Measurements from ENCODE around the gene HOXD12.

The HOXD12 gene

GRCh38 chr2:176102309-176102866, 2.8 kb downstream of the HOXD12 start:
- whole genome bisulfite sequencing, 2 experiments (ENCODE audit: insufficient coverage in 2 of 2), result 18 to 20% methylated on average over 2 to 4 of the region's 7 CpGs
- Histone ChIP-seq H3K9me3 (ENCODE audit: control insufficient read depth, low read length) (no peaks in the 10 kb centered on the region), H3K4me1 (ENCODE audit: control insufficient read depth, insufficient read depth, low read length, poor library complexity, severe bottlenecking) (no peaks in the 10 kb centered on the region), H3K4me3 (ENCODE audit: extremely low read depth, insufficient read depth, low read length, poor library complexity, severe bottlenecking) (no peak overlapping the region), H3K36me3 (ENCODE audit: control insufficient read depth, insufficient read depth, low read length) (no peaks in the 10 kb centered on the region), H3K27ac (ENCODE audit: low read depth, low read length, severe bottlenecking) (no peak overlapping the region)

DNA sequence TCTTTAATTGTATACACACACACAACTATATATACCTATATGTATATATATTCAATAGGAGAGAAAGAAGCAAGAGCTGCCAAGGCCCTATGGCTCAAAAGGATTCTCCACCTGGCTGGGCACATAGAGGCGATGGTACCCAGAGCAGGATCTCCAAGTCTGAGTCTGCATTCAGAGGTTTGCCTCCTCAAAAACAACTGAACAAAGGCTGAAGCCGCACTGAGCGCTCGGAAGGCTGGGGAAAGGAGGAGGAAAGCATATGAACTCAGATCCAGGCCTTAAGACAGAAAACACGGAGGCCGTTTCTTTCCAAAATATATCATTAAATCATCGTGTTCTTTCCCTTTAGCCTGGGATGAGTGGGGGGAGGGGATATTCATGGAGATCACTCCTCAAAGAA, 3.6 kb downstream of the HOXD12 start:
- Histone ChIP-seq H3K9me3 (ENCODE audit: control insufficient read depth, low read length) (no peaks in the 10 kb centered on the region), H3K4me3 (ENCODE audit: extremely low read depth, insufficient read depth, low read length, poor library complexity, severe bottlenecking) (no peak overlapping the region), H3K4me1 (ENCODE audit: control insufficient read depth, insufficient read depth, low read length, poor library complexity, severe bottlenecking) (no peaks in the 10 kb centered on the region), H3K36me3 (ENCODE audit: control insufficient read depth, insufficient read depth, low read length) (no peaks in the 10 kb centered on the region), H3K27ac (ENCODE audit: low read depth, low read length, severe bottlenecking) (no peak overlapping the region)
- WGBS, 2 experiments (ENCODE audit: insufficient coverage in 2 of 2), result 0 to 10% methylated on average over 1 to 4 of the region's 7 CpGs

DNA sequence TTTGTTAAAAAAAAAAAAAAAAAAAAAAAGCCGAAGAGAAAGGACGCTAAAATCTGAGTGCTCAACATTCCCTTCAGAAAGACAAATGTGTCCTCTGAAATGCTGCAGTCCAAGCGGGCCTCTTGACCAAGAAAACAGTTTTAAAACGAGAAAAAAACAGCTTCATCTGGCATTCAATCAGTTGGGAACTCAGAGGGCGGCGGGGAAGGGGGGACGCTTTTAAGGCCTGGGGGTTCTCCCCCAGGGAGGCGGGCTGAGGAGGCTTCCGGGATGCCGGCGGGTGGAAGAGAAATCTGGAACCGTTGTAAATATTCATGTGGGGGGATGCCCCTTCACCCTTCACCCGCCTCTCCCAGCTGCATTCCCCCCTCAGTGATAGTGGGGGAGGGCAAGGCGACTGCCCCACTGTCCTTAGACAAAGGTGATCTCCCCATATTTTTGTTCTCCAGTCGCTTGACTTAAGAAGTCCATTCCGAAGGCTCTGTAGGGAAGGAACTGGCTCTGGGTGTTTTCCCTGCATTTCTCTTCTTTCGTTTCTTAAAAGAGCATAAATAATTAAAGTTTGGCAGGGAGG, 4.2 kb downstream of the HOXD12 start:
- H3K9me3 ChIP-seq (ENCODE audit: control insufficient read depth, low read length), result no peaks in the 10 kb centered on the region
- whole genome bisulfite sequencing, 2 experiments (ENCODE audit: insufficient coverage in 2 of 2), result 0 to 4% methylated on average over 3 to 4 of the region's 17 CpGs
- no peak overlapping the region for H3K4me3 ChIP-seq (ENCODE audit: extremely low read depth, insufficient read depth, low read length, poor library complexity, severe bottlenecking)
- no peaks in the 10 kb centered on the region for H3K36me3 ChIP-seq (ENCODE audit: control insufficient read depth, insufficient read depth, low read length)
- H3K27ac ChIP-seq (ENCODE audit: low read depth, low read length, severe bottlenecking), result no peak overlapping the region
- H3K4me1 ChIP-seq (ENCODE audit: control insufficient read depth, insufficient read depth, low read length, poor library complexity, severe bottlenecking), result no peaks in the 10 kb centered on the region

GRCh38 chr2:176104316-176105077, 4.9 kb downstream of the HOXD12 start:
- Histone ChIP-seq H3K9me3 (ENCODE audit: control insufficient read depth, low read length) (no peaks in the 10 kb centered on the region), H3K36me3 (ENCODE audit: control insufficient read depth, insufficient read depth, low read length) (no peaks in the 10 kb centered on the region), H3K4me1 (ENCODE audit: control insufficient read depth, insufficient read depth, low read length, poor library complexity, severe bottlenecking) (no peaks in the 10 kb centered on the region), H3K4me3 (ENCODE audit: extremely low read depth, insufficient read depth, low read length, poor library complexity, severe bottlenecking) (no peak overlapping the region), H3K27ac (ENCODE audit: low read depth, low read length, severe bottlenecking) (no peak overlapping the region)
- WGBS, 2 experiments (ENCODE audit: insufficient coverage in 2 of 2), result 1 to 2% methylated on average over 34 to 47 of the region's 56 CpGs

DNA sequence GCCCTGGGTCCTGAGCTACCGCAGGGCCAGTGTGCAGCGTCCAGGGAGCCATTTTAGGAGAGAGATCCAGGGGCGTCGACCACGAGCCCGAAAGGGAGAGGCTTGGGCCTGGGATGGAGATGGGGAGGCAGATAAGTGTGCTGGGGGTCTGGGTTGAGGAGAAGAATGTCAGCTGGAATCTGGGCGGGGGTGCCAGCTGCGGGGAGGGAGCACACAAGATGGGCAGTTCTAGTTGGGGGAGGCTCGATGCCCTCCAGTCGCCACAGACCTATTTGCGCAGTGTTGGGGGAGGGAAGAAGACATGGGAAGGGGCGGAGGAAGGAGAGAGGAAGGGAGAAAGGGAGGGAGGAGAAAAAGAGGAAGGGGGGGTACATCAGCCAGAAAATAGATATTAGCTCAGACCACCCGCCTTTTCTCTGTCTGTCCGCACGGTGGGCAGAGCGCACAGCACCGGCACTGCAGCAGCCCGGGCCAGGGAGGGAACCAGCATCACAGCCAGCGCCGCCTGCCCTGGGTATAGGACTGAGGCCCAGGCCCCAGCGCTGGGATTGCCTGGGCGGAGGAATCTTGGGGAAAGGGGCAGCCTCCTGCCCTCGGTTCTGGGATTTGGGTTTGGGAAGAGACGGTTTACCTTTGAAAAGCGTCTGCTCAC, 5.6 kb downstream of the HOXD12 start:
- Histone ChIP-seq H3K4me1 (ENCODE audit: control insufficient read depth, insufficient read depth, low read length, poor library complexity, severe bottlenecking) (no peaks in the 10 kb centered on the region), H3K27ac (ENCODE audit: low read depth, low read length, severe bottlenecking) (no peak overlapping the region), H3K36me3 (ENCODE audit: control insufficient read depth, insufficient read depth, low read length) (no peaks in the 10 kb centered on the region), H3K4me3 (ENCODE audit: extremely low read depth, insufficient read depth, low read length, poor library complexity, severe bottlenecking) (no peak overlapping the region), H3K9me3 (ENCODE audit: control insufficient read depth, low read length) (no peaks in the 10 kb centered on the region)
- WGBS, 2 experiments (ENCODE audit: insufficient coverage in 2 of 2), result 3 to 6% methylated on average over 19 to 21 of the region's 25 CpGs

- 2 to 4% methylated on average over 21 to 24 of the region's 25 CpGs for WGBS, 2 experiments (ENCODE audit: insufficient coverage in 2 of 2)
- no peaks in the 10 kb centered on the region for H3K9me3 ChIP-seq (ENCODE audit: control insufficient read depth, low read length)
- no peaks in the 10 kb centered on the region for H3K4me1 ChIP-seq (ENCODE audit: control insufficient read depth, insufficient read depth, low read length, poor library complexity, severe bottlenecking)
- H3K36me3 ChIP-seq (ENCODE audit: control insufficient read depth, insufficient read depth, low read length), result no peaks in the 10 kb centered on the region
- no peak overlapping the region for H3K4me3 ChIP-seq (ENCODE audit: extremely low read depth, insufficient read depth, low read length, poor library complexity, severe bottlenecking)
- no peak overlapping the region for H3K27ac ChIP-seq (ENCODE audit: low read depth, low read length, severe bottlenecking)
Measured at GRCh38 chr2:176105730-176106580, 6.4 kb downstream of the HOXD12 start.

GRCh38 chr2:176106581-176107539, 7.3 kb downstream of the HOXD12 start, which contains the start of gene HOXD11:
Gene HOXD11 (plus strand): TSS chr2:176107280. CDS start chr2:176107356, 76 bp downstream.
- no peaks in the 10 kb centered on the region for H3K4me1 ChIP-seq (ENCODE audit: control insufficient read depth, insufficient read depth, low read length, poor library complexity, severe bottlenecking)
- no peaks in the 10 kb centered on the region for H3K36me3 ChIP-seq (ENCODE audit: control insufficient read depth, insufficient read depth, low read length)
- H3K9me3 ChIP-seq (ENCODE audit: control insufficient read depth, low read length), result no peaks in the 10 kb centered on the region
- 1 to 2% methylated on average over 46 to 48 of the region's 85 CpGs for WGBS, 2 experiments (ENCODE audit: insufficient coverage in 2 of 2)
- H3K4me3 ChIP-seq (ENCODE audit: extremely low read depth, insufficient read depth, low read length, poor library complexity, severe bottlenecking), result peak within 1 kb of the TSS; percentile 18
- H3K27ac ChIP-seq (ENCODE audit: low read depth, low read length, severe bottlenecking), result no peak within 1 kb of the TSS

DNA sequence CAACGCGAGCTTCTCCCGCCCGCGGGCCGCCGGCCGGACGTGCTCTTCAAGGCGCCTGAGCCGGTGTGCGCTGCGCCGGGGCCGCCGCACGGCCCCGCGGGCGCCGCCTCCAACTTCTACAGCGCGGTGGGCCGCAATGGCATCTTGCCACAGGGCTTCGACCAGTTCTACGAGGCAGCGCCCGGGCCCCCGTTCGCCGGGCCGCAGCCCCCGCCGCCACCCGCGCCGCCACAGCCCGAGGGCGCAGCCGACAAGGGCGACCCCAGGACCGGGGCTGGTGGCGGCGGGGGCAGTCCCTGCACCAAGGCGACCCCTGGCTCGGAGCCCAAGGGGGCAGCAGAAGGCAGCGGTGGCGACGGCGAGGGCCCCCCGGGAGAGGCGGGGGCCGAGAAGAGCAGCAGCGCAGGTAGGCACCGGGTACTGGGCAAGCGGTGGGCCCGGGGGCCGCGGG, 8.2 kb downstream of the HOXD12 start:
- 0 to 2% methylated on average over 34 to 38 of the region's 59 CpGs for WGBS, 2 experiments (ENCODE audit: insufficient coverage in 2 of 2)
- Histone ChIP-seq H3K4me3 (ENCODE audit: extremely low read depth, insufficient read depth, low read length, poor library complexity, severe bottlenecking) (no peak overlapping the region), H3K27ac (ENCODE audit: low read depth, low read length, severe bottlenecking) (no peak overlapping the region), H3K4me1 (ENCODE audit: control insufficient read depth, insufficient read depth, low read length, poor library complexity, severe bottlenecking) (no peaks in the 10 kb centered on the region), H3K36me3 (ENCODE audit: control insufficient read depth, insufficient read depth, low read length) (no peaks in the 10 kb centered on the region), H3K9me3 (ENCODE audit: control insufficient read depth, low read length) (no peaks in the 10 kb centered on the region)

GRCh38 chr2:176109192-176109901, 9.8 kb downstream of the HOXD12 start:
- H3K36me3 ChIP-seq (ENCODE audit: control insufficient read depth, insufficient read depth, low read length), result no peaks in the 10 kb centered on the region
- 0 to 2% methylated on average over 2 to 14 of the region's 26 CpGs for WGBS, 2 experiments (ENCODE audit: insufficient coverage in 2 of 2)
- no peaks in the 10 kb centered on the region for H3K4me1 ChIP-seq (ENCODE audit: control insufficient read depth, insufficient read depth, low read length, poor library complexity, severe bottlenecking)
- no peak overlapping the region for H3K27ac ChIP-seq (ENCODE audit: low read depth, low read length, severe bottlenecking)
- no peaks in the 10 kb centered on the region for H3K9me3 ChIP-seq (ENCODE audit: control insufficient read depth, low read length)
- no peak overlapping the region for H3K4me3 ChIP-seq (ENCODE audit: extremely low read depth, insufficient read depth, low read length, poor library complexity, severe bottlenecking)
